ENCODE data around the gene DCLRE1B.

Gene DCLRE1B

GRCh38 chr1:113887402-113888175 is 17.5 kb upstream of the DCLRE1B start, which contains the start of gene BCL2L15:
Gene BCL2L15 (minus strand): TSS chr1:113887581. CDS start chr1:113887375, 206 bp downstream.
- no peak for DNase-seq

- DNase-seq, result no peak
Observed at GRCh38 chr1:113890816-113891215, 14.3 kb upstream of the DCLRE1B start.

GRCh38 chr1:113891631-113892220 is 13.4 kb upstream of the DCLRE1B start:
- no peak for DNase-seq

- no peak for DNase-seq
Observed at GRCh38 chr1:113893267-113893666, 11.9 kb upstream of the DCLRE1B start.

GRCh38 chr1:113895098-113895497 is 10.0 kb upstream of the DCLRE1B start:
- no peak for DNase-seq

GRCh38 chr1:113895961-113896360 is 9.2 kb upstream of the DCLRE1B start:
- no peak for DNase-seq

- no peak for DNase-seq
Observed at GRCh38 chr1:113898241-113898814, 6.8 kb upstream of the DCLRE1B start.

GRCh38 chr1:113899111-113899510 is 6.0 kb upstream of the DCLRE1B start:
- DNase-seq, result no peak

GRCh38 chr1:113901191-113901590 is 3.9 kb upstream of the DCLRE1B start:
- DNase-seq, result no peak

- DNase-seq, result peak in 1 of 6 experiments; percentile 29
Observed at GRCh38 chr1:113903501-113904292, 1.4 kb upstream of the DCLRE1B start.

GRCh38 chr1:113904293-113904673 is 843 bp upstream of the DCLRE1B start:
- DNase-seq, result peak in 1 of 6 experiments; percentile 47

- peak in 2 of 6 experiments; percentile 10 to 29 for DNase-seq
Observed at GRCh38 chr1:113905435-113905861, 322 bp downstream of the DCLRE1B start.

GRCh38 chr1:113912594-113913311 is 7.6 kb downstream of the DCLRE1B start:
- DNase-seq, result no peak

- no peak for DNase-seq
Observed at GRCh38 chr1:113913312-113913668, 8.2 kb downstream of the DCLRE1B start.

- no peak for DNase-seq
Observed at GRCh38 chr1:113913887-113914664, 8.9 kb downstream of the DCLRE1B start.

- no peak for DNase-seq
Observed at GRCh38 chr1:113916974-113917373, 11.8 kb downstream of the DCLRE1B start.

GRCh38 chr1:113917400-113918082 is 12.4 kb downstream of the DCLRE1B start:
- no peak for DNase-seq

- DNase-seq, result no peak
Observed at GRCh38 chr1:113918243-113918642, 13.1 kb downstream of the DCLRE1B start.

GRCh38 chr1:113922957-113923356 is 17.8 kb downstream of the DCLRE1B start:
- DNase-seq, result no peak

- no peak for DNase-seq
Observed at GRCh38 chr1:113924473-113924872, 19.3 kb downstream of the DCLRE1B start.

Measured in stimulated activated naive CD4-positive, alpha-beta T cell (primary cell).